Stimulated activated CD4-positive, alpha-beta T cell treated with anti-CD3 and anti-CD28 coated beads, TNF-alpha, amount 100 ng/mL, for 24 hours (primary cell): ENCODE data around the gene FGF2.

Experiments
- DNase-seq, 3 experiments: peaks; one replicate each; pipeline ENCODE4 v3.0.0-alpha.2; 2020; ENCODE audit warnings: low read depth in 3 of 3

The FGF2 gene

DNA sequence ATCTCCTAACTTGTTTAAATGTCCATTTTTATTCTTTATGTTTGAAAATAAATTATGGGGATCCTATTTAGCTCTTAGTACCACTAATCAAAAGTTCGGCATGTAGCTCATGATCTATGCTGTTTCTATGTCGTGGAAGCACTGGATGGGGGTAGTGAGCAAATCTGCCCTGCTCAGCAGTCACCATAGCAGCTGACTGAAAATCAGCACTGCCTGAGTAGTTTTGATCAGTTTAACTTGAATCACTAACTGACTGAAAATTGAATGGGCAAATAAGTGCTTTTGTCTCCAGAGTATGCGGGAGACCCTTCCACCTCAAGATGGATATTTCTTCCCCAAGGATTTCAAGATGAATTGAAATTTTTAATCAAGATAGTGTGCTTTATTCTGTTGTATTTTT is 68.2 kb downstream of the FGF2 start:
- no peak for DNase-seq

DNA sequence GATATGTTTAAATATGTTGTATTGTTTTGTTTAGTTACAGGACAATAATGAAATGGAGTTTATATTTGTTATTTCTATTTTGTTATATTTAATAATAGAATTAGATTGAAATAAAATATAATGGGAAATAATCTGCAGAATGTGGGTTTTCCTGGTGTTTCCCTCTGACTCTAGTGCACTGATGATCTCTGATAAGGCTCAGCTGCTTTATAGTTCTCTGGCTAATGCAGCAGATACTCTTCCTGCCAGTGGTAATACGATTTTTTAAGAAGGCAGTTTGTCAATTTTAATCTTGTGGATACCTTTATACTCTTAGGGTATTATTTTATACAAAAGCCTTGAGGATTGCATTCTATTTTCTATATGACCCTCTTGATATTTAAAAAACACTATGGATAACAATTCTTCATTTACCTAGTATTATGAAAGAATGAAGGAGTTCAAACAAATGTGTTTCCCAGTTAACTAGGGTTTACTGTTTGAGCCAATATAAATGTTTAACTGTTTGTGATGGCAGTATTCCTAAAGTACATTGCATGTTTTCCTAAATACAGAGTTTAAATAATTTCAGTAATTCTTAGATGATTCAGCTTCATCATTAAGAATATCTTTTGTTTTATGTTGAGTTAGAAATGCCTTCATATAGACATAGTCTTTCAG is 68.8 kb downstream of the FGF2 start:
- no peak for DNase-seq

DNA sequence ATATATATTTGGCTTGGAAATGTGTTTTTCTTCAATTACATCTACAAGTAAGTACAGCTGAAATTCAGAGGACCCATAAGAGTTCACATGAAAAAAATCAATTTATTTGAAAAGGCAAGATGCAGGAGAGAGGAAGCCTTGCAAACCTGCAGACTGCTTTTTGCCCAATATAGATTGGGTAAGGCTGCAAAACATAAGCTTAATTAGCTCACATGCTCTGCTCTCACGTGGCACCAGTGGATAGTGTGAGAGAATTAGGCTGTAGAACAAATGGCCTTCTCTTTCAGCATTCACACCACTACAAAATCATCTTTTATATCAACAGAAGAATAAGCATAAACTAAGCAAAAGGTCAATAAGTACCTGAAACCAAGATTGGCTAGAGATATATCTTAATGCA is 69.6 kb downstream of the FGF2 start:
- DNase-seq = no peak

DNA sequence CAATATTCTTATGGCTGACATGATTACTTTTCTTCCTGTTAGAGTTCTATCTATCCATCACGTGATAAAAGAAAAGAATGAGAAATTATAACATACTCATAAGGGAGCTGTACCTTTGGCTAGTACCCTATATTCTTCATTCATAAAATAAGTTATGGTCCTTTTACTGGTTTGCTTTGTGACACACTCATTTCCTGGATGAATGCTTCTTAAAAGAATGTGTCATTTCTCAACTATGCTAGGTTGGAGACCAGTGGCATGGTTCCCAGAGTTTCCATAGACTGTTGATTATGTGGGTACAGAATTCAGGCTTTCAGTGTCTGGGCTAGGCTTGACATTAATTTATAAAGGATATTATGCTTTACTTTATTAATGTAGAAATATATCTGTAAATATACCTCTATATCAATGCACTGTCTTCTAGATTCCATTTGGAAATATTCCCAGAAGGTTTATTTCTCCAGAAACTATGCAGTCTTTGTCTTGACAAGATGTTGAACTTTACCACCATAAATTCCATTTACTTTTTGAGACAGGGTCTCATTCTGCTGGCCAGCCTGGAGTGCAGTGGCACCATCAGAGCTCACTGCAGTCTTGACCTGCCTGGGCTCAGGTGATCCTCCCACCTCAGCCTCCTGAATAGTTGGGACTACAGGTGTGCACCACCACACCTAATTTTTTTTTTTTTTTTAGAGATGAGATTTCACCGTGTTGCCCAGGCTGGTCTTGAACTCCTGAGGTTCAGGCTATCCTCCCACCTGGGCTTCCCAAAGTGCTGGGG is 71.9 kb downstream of the FGF2 start:
- DNase-seq = no peak

DNA sequence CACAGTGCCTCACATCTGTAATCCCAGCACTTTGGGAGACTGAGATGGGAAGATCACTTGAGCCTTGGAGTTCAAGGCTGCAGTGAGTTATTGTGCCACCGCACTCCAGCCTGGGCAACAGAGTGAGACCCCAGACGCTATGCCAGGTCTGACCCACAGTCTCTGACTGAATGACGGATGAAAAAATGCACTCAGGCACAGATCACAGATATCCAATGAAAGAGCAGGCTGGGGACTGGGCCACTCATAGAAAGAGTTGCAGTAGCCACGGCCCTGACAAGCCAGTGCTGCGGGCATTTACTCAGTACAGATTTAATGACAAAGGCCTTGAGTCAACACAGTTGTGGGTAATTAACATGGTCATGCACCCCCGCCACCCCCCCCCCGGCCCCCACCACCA is 73.1 kb downstream of the FGF2 start:
- DNase-seq = no peak

DNA sequence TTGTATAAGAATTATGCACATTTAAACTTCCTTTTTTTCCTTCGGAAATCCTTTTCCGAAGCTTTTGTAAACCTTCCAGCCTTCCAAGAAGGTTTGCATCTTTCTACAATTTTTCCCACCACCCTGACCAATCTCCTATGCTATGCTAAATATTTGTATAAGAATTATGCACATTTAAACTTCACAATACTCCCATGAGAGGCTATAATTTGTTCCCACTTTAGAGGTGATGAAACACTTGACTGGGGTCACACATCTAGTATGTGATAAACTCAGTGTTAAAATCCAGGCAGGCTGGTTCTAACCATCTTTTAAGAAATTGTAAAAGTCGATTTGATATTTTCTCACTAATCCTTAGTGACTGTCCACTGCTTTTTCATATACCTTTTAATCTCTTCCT is 73.7 kb downstream of the FGF2 start:
- DNase-seq = no peak

DNA sequence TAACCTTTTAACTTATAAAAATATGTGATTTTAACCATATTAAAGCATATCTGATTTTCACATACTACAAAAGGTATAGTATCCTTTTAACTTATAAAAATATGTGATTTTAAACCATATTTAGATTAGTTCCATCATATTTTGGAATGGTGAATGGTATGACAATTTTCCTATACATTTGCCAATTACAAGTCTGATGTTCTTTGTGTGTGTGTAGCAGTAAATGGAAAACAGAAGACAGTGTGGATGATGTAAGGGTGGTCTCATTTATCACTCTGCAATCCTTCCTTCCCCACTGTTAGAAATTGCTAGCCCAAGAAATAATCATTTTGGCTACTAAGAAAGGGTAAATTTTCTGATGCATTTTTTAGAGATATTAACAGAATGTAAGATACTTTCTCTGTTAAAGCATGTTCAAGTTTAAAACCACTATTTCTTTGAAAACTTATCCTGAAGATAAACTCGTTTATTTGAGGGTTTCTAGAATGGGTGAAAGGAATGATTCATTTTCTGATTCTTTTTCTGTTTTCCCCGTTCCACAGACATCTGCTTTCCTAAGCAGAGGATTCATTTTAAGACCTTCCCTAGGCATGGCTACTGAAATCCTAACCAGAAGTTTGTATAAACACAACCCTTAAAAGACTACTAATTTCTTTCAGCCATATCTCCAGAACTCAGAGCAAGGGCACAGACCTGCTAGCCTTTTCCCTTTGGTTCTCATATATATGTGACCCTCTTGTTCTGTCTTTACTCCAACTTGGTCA is 74.8 kb downstream of the FGF2 start:
- no peak for DNase-seq

DNA sequence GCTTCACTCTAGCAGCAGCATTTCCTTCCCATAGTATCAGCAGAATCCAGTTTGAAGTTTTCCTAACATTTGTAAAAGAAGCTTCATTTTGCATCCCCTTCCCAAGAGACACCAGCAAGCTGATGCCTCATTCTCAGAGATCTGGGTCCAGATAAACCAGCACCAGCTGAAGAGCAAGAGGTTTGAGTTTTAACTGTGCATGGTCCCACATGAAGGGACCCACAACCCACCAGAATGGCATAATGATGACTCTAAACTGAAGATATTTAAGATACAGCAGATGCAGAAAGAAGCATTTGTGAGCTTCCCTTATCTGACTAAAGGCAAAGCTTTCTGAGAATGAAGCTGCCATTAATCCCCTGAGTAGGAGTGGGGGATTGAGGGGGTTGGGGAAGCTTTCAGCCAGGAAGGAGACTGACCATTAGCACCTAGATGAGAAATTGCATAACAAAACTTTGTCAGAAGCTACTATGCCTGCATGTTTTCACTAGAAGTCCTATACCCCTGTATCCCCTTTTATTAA is 77.2 kb downstream of the FGF2 start:
- no peak for DNase-seq

DNA sequence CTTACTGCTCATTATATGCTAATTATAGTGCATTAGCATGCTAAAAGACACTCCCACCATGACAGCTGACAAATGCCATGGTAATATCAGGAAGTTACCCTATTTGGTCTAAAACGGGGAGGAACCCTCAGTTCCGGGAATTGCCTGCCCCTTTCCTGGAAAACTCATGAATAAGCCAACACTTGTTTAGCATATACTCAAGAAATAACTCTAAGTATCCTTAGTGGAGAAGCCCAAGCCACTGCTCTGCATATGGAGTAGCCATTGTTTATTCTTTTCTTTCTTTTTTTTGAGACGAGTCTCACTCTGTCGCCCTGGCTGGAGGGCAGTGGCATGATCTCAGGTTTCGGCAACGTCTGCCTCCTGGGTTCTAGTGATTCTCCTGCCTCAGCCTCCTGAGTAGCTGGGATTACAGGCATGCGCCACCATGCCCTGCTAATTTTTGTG is 80.3 kb downstream of the FGF2 start:
- DNase-seq = no peak

DNA sequence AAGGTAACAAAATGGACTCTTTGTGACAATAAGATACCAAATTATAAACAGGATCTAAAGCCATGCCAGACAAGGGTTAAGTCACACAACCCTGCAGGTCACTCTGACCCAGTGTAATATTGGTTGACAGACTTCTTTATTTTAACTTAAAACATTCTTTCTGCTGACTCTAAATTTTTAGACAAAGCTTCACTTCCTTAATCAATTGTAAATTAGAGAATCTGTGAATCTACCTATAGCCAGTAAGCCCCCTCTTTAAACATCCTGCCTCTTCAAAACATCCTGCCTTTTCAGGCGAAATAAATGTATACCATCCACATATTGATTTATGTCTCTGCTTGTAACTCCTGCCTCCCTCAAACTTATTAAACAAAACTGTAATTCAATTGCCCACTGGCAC is 81.6 kb downstream of the FGF2 start:
- DNase-seq = no peak

DNA sequence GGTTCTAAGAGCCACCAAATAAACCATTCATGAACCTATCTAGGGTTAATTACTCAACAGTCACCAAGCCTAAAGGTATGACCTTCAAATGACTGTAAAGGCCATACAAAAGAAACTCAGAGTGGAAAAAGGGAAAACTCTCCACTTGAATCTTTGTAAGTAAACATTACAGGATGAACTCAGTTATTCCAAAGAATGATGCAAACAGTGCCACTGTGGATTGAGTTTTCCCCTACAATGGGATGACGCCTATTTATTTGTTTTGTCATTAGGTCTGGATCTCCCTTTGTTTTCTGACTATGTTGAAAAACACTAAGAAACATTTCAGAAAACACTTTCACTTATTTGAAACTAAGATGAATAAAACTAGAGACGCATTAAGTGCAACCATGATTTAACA is 83.1 kb downstream of the FGF2 start:
- no peak for DNase-seq

DNA sequence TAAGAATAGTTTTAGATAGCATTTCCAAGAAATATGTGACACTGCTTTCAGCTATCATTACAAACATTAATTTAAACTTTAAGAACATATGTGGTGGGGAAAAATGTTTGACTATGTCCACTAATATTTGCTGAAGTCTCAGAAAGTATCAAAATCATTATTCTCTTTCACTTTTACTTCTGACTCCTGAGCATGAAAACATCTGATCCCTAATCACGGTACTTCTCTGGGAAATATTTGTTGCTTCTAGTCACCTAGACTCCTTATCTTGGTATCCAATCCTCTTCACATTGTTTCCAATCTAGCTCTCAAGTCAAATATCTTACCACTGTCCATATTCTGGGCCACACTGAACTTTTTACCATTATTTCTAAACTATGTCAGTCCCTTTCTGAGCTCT is 85.0 kb downstream of the FGF2 start:
- DNase-seq = no peak

DNA sequence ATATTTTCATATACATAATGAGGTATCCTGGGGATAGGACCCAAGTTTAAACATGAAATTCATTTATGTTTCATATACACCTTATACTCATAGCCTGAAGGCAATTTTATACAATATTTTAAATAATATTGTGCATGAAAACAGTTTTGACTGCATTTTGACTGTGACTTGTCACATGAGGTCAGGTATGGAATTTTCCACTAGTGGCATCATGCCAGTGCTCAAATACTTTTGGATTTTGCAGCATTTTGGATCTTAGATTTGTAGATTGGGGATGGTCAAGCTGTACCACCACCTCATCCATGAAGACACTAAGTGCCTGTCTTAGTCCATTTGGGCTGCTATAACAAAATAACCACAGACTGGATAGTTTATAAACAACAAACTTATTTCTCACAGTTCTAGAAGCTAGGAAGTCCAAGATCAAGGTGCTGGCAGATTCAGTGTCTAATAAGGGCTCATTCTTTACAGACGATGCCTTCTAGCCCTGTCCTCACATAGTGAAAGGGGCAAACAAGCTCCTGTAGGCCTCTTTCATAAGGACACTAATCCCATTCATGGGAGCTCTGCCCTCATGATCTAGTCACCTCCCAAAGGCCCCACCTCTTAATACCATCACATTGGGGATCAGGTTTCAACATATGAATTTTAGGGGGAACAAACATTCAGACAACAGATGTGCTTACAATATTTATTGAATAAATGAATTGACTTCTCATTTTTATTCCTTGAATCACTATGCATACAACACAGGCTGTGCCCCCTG is 86.4 kb downstream of the FGF2 start:
- DNase-seq = no peak

DNA sequence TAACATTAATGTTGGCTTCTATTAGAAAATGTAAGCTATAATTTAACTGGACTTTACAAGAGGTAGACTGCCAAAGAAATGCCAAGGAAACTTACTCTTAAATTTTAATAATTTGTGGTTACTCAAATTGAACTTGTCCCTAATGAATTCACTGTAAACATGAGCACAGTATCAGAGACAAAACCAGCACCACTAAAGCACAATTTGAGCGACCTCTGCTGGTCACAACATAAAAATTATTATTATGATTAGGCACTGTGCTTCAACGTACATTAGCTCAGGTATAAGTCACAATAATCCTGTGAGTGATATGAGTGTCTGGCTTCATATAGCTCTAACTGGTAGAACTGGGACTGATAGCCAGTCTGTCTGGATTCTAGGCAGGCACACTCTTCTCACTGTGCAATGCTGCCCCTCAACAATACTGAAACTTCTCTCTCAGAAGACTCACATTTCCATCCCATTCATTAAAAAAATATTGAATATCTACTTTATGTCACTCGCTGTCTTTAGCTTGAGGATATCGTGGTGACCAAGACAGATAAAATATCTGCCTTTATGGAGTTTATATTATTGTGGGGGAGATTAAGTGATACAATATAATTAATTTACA is 87.8 kb downstream of the FGF2 start:
- no peak for DNase-seq

DNA sequence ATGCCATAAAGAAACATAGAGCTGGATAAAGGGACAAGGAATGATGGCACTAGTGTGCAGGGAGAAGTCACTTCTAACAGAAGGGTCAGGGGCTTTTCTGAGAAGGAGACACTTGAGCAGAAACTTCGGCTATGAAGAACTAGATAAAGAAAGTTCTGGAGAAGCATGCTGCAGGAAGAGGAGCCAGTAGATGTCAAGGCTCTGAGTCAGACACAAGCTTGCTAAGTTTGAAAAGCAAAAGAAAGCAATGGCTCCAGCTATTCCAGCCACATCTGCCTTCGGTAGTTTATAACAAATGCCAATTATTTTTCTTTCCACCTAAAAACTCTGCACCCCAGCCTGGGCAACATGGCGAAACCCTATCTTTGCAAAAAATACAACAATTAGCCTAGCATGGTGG is 88.3 kb downstream of the FGF2 start:
- no peak for DNase-seq

DNA sequence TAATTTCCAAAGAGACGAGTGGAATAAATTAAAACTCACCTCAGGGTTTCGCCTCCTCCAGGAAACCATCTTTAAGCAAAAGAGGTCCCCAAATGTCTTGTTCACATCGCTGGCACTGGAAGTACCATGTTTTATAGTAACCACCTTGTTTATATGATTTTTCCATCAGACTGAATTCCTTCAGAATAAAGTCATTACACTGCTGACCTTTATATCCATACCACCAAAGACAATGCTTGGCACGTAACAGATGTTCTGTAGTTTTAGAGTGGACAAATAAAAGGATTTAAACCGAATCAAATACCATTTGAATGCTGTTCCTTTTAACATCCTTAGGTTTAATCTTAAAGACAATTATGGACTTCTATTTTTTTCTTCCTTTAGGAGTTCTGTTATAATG is 91.1 kb downstream of the FGF2 start:
- DNase-seq = no peak

DNA sequence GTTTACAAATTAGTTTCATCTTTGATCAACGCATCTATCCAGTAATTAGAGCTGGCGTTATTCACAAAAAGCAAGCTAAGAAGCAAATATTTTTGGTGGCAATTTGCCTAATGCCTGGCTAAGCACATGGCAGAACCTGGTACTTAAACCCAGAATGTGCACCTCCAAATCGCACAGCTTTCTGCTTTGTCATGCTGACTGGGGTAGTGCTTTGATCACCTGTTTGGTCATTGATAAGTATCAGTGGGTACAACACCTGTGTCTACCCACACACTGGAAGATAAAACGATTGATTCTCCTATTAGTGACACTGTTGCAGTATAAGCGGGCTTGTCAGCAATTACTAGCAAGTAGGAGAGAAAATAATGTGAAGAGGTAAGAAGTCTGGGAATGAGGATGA is 93.8 kb downstream of the FGF2 start:
- no peak for DNase-seq

DNA sequence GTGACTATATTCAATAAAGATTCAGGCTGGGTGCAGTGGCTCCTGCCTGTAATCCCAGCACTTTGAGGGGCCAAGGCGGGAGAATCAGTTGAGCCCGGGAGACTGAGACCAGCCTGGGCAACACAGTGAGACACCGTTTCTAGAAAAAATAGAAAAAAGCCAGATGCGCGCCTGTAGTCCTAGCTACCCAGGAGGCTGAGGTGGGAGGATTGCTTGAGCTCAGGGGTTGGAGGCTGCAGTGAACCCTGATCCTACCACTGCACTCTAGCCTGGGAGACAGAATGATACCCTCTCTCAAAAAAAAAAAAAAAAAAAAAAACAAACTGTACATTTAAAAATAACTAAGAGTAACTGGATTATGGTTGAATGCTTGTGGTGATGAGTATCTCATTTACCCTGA is 94.7 kb downstream of the FGF2 start:
- no peak for DNase-seq

DNA sequence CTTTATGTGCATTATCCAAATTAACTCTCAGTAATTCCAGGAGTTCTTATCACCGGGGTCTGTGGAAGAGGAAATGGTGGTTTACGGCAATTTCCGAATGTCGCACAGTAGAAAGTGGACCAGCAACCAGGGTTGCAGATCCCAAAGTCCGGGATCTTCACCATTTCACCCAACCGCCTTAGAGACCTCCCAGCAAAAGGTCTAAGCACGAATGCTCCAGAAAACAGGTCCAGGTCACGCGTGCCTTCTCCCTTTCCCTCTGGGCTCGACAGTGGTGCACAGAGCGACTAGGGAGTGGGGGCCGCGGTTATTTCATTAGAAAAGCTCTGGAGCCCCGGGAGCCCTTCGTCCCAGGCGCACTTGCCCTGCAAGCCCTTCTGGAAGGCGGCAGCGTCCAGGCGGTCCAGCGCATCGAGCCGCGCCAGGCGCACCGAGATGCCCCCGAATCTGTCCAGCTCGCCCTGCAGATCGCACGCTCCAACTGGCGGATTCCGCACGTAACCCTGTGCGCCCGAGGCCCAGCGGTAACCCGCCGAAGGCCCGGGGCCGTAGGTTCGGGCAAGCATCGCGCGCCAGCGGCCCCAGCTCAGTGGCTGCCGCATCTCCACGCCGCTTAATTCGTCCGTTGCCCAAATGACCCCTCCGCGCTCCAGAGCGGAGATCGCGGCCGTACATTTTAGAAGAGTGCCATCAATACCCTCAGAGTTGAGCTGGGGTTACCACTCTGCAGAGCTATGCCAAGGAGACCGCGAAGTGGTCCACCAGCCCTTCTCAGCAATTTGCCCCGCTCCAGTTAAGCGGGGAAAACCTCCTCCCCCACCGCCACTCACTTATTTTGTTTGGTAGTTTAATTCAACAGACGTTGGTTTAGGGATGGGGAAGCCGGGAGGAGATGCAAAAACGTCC is 95.6 kb downstream of the FGF2 start, which contains the start of gene NUDT6:
Gene NUDT6 (minus strand): TSS at position 627 of the 906 bp plus-strand sequence. CDS start 25 bp downstream, at position 602.
- DNase-seq = peak in 1 of 3 experiments; percentile 41

DNA sequence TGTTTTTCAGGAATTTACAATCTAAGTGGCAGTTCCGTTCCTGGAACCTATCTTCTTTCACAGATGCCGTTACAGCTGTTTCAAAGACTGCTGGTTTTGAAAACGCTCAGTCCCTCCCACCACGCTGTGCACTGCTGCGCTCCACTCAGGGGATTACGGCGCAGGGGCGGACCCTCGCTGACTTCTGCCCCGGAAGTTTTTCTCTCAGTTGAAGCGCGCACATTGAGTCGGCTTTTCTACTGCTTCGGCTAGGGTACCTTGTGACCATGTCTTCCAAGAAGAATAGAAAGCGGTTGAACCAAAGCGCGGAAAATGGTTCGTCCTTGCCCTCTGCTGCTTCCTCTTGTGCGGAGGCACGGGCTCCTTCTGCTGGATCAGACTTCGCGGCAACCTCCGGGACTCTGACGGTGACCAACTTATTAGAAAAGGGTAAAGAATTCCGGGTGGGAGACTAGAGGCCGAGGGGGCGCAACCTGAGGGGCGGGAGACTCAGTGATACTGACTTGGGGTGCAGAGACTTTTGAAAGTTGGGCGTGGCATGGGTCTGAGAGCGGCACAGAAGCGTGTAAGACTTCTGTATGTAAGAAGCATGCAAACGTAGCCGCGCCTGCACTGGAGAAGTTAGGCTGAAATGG is 96.4 kb downstream of the FGF2 start:
- DNase-seq = peak; percentile 77 to 85 (median 78)
